ENCODE results near the gene CD36.

CD36 gene

DNA sequence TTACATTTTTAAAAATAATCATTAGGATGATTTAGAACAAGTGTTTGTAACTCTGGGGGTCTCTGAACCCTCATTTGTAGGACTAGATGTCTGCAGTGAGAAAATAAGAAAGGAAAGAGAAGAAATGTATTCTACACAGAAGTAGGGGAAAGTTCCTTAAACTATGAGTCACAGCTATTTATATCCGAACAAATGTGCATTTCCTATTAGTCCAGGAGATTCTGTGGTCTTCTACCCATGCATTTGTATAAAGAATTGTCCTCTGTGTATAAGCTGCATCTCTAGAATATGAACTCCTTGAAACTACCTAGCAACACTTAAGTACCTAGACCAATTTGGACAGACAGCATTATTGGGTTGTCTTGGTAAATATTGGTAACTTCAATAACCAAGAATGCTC is 15.9 kb upstream of the CD36 start:
- TF ChIP-seq, protein P1, sequence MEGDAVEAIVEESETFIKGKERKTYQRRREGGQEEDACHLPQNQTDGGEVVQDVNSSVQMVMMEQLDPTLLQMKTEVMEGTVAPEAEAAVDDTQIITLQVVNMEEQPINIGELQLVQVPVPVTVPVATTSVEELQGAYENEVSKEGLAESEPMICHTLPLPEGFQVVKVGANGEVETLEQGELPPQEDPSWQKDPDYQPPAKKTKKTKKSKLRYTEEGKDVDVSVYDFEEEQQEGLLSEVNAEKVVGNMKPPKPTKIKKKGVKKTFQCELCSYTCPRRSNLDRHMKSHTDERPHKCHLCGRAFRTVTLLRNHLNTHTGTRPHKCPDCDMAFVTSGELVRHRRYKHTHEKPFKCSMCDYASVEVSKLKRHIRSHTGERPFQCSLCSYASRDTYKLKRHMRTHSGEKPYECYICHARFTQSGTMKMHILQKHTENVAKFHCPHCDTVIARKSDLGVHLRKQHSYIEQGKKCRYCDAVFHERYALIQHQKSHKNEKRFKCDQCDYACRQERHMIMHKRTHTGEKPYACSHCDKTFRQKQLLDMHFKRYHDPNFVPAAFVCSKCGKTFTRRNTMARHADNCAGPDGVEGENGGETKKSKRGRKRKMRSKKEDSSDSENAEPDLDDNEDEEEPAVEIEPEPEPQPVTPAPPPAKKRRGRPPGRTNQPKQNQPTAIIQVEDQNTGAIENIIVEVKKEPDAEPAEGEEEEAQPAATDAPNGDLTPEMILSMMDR (IDR thresholded peaks at IDR 0.05; ENCODE audit: extremely low read depth, insufficient read depth, missing control alignments), result no peak
- in situ Hi-C loops (cut with MboI; ENCODE audit: low pct_unique_long_range_greater_than_20kb, low sequenced_read_pairs, unreplicated experiment), result no loop called here
- DNase-seq (ENCODE audit: low spot score), result no peak

DNA sequence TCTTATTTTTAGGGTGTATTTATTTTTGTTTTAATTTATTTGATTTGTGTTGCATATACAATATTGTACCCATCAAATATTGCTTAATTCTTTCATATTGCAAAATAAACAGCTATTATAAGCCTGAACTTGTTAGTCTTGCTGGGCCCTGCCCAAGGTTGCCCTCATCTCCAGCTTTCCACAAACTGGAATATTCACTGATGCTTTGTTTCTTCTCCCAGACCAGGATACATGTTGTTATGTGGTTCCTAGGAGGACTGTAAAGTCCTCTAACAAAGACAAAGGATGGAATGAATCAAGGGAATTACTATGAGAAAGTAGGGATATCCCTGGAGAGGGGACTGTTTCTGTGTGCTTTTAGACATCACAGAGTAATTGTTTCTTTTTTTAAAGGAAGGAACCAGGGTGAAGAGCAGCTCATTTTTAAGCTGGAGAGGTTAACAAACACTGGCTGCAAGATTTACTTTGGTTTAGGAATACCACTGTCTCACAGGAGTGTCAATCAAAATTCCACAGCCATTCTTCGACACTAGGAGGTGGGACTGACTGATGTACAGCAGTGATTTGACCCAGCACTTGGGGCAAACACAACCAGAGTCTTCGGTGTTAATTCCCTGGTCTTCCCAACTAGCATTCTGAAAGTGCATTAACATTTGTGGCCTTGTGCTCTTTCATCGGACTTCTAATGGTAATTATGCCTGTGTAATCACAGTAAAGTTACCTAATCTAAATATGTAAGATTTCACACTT is 14.8 kb upstream of the CD36 start:
- in situ Hi-C loops (cut with MboI; ENCODE audit: low pct_unique_long_range_greater_than_20kb, low sequenced_read_pairs, unreplicated experiment), result no loop called here

DNA sequence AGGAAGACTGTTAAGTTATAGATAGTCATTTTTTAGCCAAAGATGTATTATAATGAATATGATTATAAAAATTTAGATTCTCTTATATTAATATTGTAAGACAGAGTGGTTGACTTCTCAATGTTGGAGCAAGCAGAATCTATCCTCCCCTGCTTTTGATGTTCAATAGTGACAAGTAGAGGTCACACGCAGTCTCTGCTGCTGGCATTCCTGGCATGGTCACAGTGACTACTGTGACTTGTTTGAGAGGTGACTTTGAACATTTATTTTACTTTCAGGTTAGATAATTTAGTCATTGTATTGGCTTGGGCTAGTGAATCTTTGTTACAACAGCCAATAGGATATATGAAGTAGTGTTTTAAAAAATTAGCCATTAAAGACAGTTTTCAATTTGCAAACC is 13.7 kb upstream of the CD36 start:
- TF ChIP-seq, protein P1 (IDR thresholded peaks at IDR 0.05; ENCODE audit: extremely low read depth, insufficient read depth, missing control alignments), result no peak
- in situ Hi-C loops (cut with MboI; ENCODE audit: low pct_unique_long_range_greater_than_20kb, low sequenced_read_pairs, unreplicated experiment), result no loop called here
- DNase-seq (ENCODE audit: low spot score), result no peak

More for the DNA sequence above, 14.8 kb upstream of the CD36 start:
- DNase-seq (ENCODE audit: low spot score), result no peak
- TF ChIP-seq, protein P1 (IDR thresholded peaks at IDR 0.05; ENCODE audit: extremely low read depth, insufficient read depth, missing control alignments), result no peak

DNA sequence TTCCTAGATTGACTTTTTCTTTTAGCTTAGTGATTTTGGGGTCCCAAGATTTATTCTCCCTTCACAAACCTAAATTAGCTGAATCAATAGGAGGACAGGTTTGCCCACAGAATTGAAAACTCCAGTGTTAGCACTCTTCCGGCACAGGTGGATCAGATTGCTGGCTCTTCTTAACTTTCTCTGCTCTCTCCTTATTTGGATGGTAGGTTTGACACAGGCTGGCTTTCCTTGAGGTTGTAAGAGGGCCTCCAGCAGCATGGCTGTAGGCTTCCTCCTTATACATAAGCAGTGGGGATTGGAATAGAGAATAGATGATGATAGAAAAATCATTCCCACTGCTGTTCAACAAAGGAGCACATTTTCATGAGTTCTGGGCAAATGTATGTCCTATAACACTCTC is 9.4 kb upstream of the CD36 start:
- in situ Hi-C loops (cut with MboI; ENCODE audit: low pct_unique_long_range_greater_than_20kb, low sequenced_read_pairs, unreplicated experiment), result no loop called here

DNA sequence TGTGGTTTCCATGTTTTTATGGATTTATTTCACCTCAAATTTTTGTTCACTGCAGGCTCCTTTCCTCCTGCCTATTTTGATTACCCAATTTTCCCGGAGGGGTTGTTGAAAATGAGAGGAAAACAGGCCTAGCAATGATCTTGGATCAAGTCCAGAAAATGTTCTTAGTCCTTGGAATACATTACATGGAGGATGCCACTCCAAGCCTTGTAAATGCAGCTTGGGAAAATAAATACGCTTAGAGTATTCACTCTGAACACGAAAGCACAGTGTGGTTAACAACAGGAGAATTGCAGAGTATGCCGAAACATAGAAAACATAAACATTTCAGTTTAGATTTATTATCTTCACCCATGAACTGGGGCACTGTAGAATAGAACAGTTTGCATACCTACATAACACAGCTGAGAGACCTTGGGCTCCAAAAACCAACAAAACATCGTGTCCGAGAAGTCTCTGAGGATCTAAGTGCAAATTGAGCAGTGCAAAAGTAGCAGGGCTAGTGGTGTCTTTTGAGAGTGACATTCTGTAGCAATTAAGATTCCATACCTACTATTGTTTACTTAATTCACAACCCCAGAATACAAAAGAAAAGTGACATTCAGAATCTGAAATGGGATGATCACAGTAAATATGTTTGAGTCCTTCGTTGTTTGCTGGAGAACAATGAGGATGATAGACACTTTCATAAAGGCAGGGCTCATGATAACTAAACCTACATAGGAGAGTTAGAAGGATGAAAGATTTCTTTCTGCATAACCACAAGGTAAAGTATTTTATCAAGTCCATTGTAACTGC is 7.6 kb upstream of the CD36 start:
- in situ Hi-C loops (cut with MboI; ENCODE audit: low pct_unique_long_range_greater_than_20kb, low sequenced_read_pairs, unreplicated experiment), result no loop called here
- TF ChIP-seq, protein P1 (IDR thresholded peaks at IDR 0.05; ENCODE audit: extremely low read depth, insufficient read depth, missing control alignments), result no peak
- DNase-seq (ENCODE audit: low spot score), result no peak

More for the DNA sequence above, 9.4 kb upstream of the CD36 start:
- no peak for DNase-seq (ENCODE audit: low spot score)
- TF ChIP-seq, protein P1 (IDR thresholded peaks at IDR 0.05; ENCODE audit: extremely low read depth, insufficient read depth, missing control alignments), result no peak

DNA sequence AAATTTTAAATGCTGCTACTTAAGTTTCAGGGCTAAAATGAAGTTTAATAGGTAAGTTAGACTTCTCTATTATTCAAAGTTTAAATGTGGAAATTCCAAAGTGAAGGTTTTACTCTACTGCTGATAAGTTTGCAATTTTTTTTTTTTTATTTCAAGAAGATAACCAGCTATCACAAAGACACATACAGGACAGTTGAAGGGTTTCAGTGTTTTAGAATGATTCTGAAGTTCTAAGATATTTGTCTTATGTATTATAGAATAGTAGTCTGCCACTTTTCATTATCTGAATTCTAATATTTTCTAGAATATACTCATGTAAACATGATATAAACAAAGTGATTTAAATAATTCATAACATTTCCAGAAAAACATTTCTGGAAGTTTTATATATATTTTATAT is 7.0 kb upstream of the CD36 start:
- no peak for DNase-seq (ENCODE audit: low spot score)
- TF ChIP-seq, protein P1 (IDR thresholded peaks at IDR 0.05; ENCODE audit: extremely low read depth, insufficient read depth, missing control alignments), result no peak
- in situ Hi-C loops (cut with MboI; ENCODE audit: low pct_unique_long_range_greater_than_20kb, low sequenced_read_pairs, unreplicated experiment), result no loop called here
